Smooth muscle cell (in vitro differentiated cells): ENCODE measurements around the gene FGFBP1. TPM values are rescaled to one million over a fixed set of nuclear protein-coding genes. Genes with fewer than 3 reads are reported as not detected.
A peak's percentile ranks its signal among the peaks of the same experiment; 100 is the strongest.

Experiments
- DNase-seq: peaks from one replicate; lab custom pipeline; 2025; ENCODE audit not compliant: unreplicated experiment; lab: John Stamatoyannopoulos, UW
- H2AFZ ChIP-seq: fragments of 200-600 bp; sonication (generic); 2 replicates; pipeline ENCODE4 v1.6.0; 2016; ENCODE audit warnings: antibody characterized with exemption, low read depth, mild to moderate bottlenecking
- H3F3A ChIP-seq: fragments of 200-600 bp; sonication (generic); 2 replicates; pipeline ENCODE4 v1.6.0; 2017; ENCODE audit warnings: antibody characterized with exemption, low read depth
- H3K27ac ChIP-seq: fragments of 200-600 bp; sonication (generic); 2 replicates; pipeline ENCODE4 v1.5.1; 2016; ENCODE audit warnings: low read depth, mild to moderate bottlenecking
- H3K27me3 ChIP-seq: fragments of 200-600 bp; sonication (generic); 2 replicates; pipeline ENCODE4 v1.6.1; 2016; ENCODE audit warnings: low read depth, mild to moderate bottlenecking
- H3K36me3 ChIP-seq: fragments of 200-600 bp; sonication (generic); 2 replicates; pipeline ENCODE4 v1.5.1; 2016; ENCODE audit warnings: low read depth
- H3K4me1 ChIP-seq: fragments of 200-600 bp; sonication (generic); 2 replicates; pipeline ENCODE4 v1.5.1; 2016; ENCODE audit warnings: low read depth
- H3K4me2 ChIP-seq: fragments of 200-600 bp; sonication (generic); 2 replicates; pipeline ENCODE4 v1.6.0; 2016; ENCODE audit warnings: mild to moderate bottlenecking
- H3K4me3 ChIP-seq: fragments of 200-600 bp; sonication (generic); 2 replicates; pipeline ENCODE4 v1.5.1; 2016; ENCODE audit warnings: mild to moderate bottlenecking
- H3K79me2 ChIP-seq: fragments of 200-600 bp; sonication (generic); 2 replicates; pipeline ENCODE4 v1.6.0; 2016; ENCODE audit warnings: low read depth, mild to moderate bottlenecking
- H3K9ac ChIP-seq: fragments of 200-600 bp; sonication (generic); 2 replicates; pipeline ENCODE4 v1.6.0; 2016; ENCODE audit warnings: low read depth
- H3K9me3 ChIP-seq: fragments of 200-600 bp; sonication (generic); replicated peaks from 2 replicates; pipeline ENCODE4 v1.5.1; 2016; ENCODE audit warnings: low read depth
- H4K20me1 ChIP-seq: fragments of 200-600 bp; sonication (generic); 2 replicates; pipeline ENCODE4 v1.6.0; 2016; ENCODE audit warnings: low read depth
- CTCF ChIP-seq: fragments of 200-600 bp; sonication (generic); IDR thresholded peaks from 2 replicates; pipeline ENCODE4 v1.5.1; 2017; ENCODE audit warnings: borderline replicate concordance, mild to moderate bottlenecking, antibody characterized with exemption; ENCODE audit not compliant: insufficient read depth, poor library complexity, severe bottlenecking
- WGBS: methylation state at CpG from one replicate; pipeline ENCODE4 v1.1.7; 2016; ENCODE audit warnings: low lambda C conversion rate; 5-methylcytosine and 5-hydroxymethylcytosine counted together
- polyA plus RNA-seq: library from polyadenylated mRNA; unstranded; fragments of >200 nt; fragmentation: Nextera tagmentation; extraction: Ambion mirVana; gene quantifications from 2 replicates; pipeline ENCODE4 v1.2.1, GENCODE V29; 2016
- total RNA-seq: library from RNA; depleted of rRNA; stranded (reverse); fragments of >200 nt; gene quantifications from 2 replicates; pipeline ENCODE4 v1.2.3, GENCODE V29; 2014

Gene FGFBP1
- total and polyA plus RNA-seq, 2 experiments from 2014 or later: not detected

- DNase-seq: no peak
These were observed 12.1 kb downstream of the FGFBP1 start for GRCh38 chr4:15926486-15926885.

GRCh38 chr4:15925830-15926229, 12.7 kb downstream of the FGFBP1 start:
- Histone ChIP-seq H3K4me2 (no peak overlapping the region), H3K36me3 (no peaks in the 10 kb centered on the region), H2AFZ (no peak overlapping the region), H3K27me3 (peaks cover 31% of the 10 kb centered on the region), H3K79me2 (no peaks in the 10 kb centered on the region), H3K4me3 (no peak overlapping the region), H3K9ac (no peak overlapping the region), H3F3A (no peaks in the 10 kb centered on the region), H3K4me1 (no peaks in the 10 kb centered on the region), H3K27ac (no peak overlapping the region), H4K20me1 (no peaks in the 10 kb centered on the region), H3K9me3 (no peaks in the 10 kb centered on the region)
- 93% methylated on average over 3 of the region's 3 CpGs for WGBS
- TF ChIP-seq CTCF: no peak
- no peak for DNase-seq

More at GRCh38 chr4:15926486-15926885, 12.1 kb downstream of the FGFBP1 start:
- Histone ChIP-seq H3K4me3 (no peak overlapping the region), H4K20me1 (no peaks in the 10 kb centered on the region), H3K4me1 (no peaks in the 10 kb centered on the region), H3F3A (no peaks in the 10 kb centered on the region), H2AFZ (no peak overlapping the region), H3K9ac (no peak overlapping the region), H3K36me3 (no peaks in the 10 kb centered on the region), H3K27ac (no peak overlapping the region), H3K9me3 (no peaks in the 10 kb centered on the region), H3K79me2 (no peaks in the 10 kb centered on the region), H3K27me3 (peaks cover 36% of the 10 kb centered on the region), H3K4me2 (no peak overlapping the region)
- no peak for TF ChIP-seq CTCF
- 92% methylated on average over 7 of the region's 7 CpGs for WGBS

DNA sequence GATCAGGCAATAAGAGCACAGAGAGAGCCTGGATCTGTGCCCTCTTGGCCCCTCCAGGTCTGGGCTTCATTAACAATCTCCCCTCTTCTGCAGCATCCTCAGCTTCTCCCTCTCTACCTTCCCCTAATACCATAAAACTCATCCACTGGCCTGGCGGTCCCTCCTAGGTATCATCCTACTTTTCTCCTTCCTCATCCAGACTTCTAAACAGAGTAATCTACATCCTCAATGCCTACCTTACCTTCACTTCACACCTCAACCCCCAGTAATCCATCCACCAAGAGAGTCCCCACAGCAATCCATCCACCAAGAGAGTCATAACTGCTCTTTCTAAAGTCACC, 17.0 kb downstream of the FGFBP1 start:
- no peak overlapping the region for H3K27ac ChIP-seq
- TF ChIP-seq CTCF: no peak
- H3K4me1 ChIP-seq: no peaks in the 10 kb centered on the region
- WGBS: 86% methylated on average over 1 of the region's 1 CpG
- H3K4me3 ChIP-seq: no peak overlapping the region
- no peak for DNase-seq
- no peaks in the 10 kb centered on the region for H3K79me2 ChIP-seq
- no peaks in the 10 kb centered on the region for H3K36me3 ChIP-seq
- H3K4me2 ChIP-seq: no peak overlapping the region
- no peaks in the 10 kb centered on the region for H3K9me3 ChIP-seq
- H4K20me1 ChIP-seq: no peaks in the 10 kb centered on the region
- no peak overlapping the region for H2AFZ ChIP-seq
- H3K27me3 ChIP-seq: peaks cover 28% of the 10 kb centered on the region
- H3K9ac ChIP-seq: no peak overlapping the region
- no peaks in the 10 kb centered on the region for H3F3A ChIP-seq

GRCh38 chr4:15920723-15921591, 17.6 kb downstream of the FGFBP1 start:
- Histone ChIP-seq H3K4me3 (no peak overlapping the region), H3K4me1 (no peaks in the 10 kb centered on the region), H3K79me2 (no peaks in the 10 kb centered on the region), H3K27ac (peak overlapping the region; percentile 86), H3K36me3 (no peaks in the 10 kb centered on the region), H3K27me3 (peaks cover 25% of the 10 kb centered on the region), H4K20me1 (no peaks in the 10 kb centered on the region), H3K9me3 (no peaks in the 10 kb centered on the region), H3K9ac (peak overlapping the region; percentile 67), H3F3A (no peaks in the 10 kb centered on the region), H3K4me2 (peak overlapping the region; percentile 68), H2AFZ (no peak overlapping the region)
- peak; percentile 12 for DNase-seq
- no peak for TF ChIP-seq CTCF
- WGBS: 32% methylated on average over 4 of the region's 4 CpGs
